Myocyte (in vitro differentiated cells): ENCODE data around the gene ATP6AP2. TPM values are rescaled to one million over a fixed set of nuclear protein-coding genes. Genes with fewer than 3 reads are reported as not detected.
"Not testable (repeated sequence)": the region's sequence is repeated elsewhere in the genome, so short reads cannot be mapped to it uniquely, and the experiment has no call there.

Source experiments
- DNase-seq: peaks from one replicate; pipeline ENCODE4 v3.0.0-alpha.2; 2012; ENCODE audit warnings: low read depth
- total RNA-seq: library from RNA; depleted of rRNA; stranded (reverse); fragments of >200 nt; gene quantifications from 2 replicates; pipeline ENCODE4 v1.2.3, GENCODE V29; 2014

The ATP6AP2 gene
- total RNA-seq, 1 donor from 2014 or later: 104 TPM

GRCh38 chrX:40573763-40574162 lies 7.0 kb upstream of the ATP6AP2 start:
- DNase-seq: no peak

- DNase-seq: not testable (repeated sequence)
Measured at GRCh38 chrX:40575411-40575810, 5.4 kb upstream of the ATP6AP2 start.

- DNase-seq: no peak
Measured at GRCh38 chrX:40576291-40576690, 4.5 kb upstream of the ATP6AP2 start.

GRCh38 chrX:40578039-40578695 lies 2.6 kb upstream of the ATP6AP2 start:
- no peak for DNase-seq

- no peak for DNase-seq
Measured at GRCh38 chrX:40579141-40579540, 1.6 kb upstream of the ATP6AP2 start.

- DNase-seq: no peak
Measured at GRCh38 chrX:40579900-40580536, 752 bp upstream of the ATP6AP2 start.

- no peak for DNase-seq
Measured at GRCh38 chrX:40581336-40581920, 658 bp downstream of the ATP6AP2 start.

- DNase-seq: not testable (repeated sequence)
Measured at GRCh38 chrX:40582178-40582577, 1.4 kb downstream of the ATP6AP2 start.

- DNase-seq: no peak
Measured at GRCh38 chrX:40582811-40583210, 2.0 kb downstream of the ATP6AP2 start.

GRCh38 chrX:40587623-40588022 lies 6.9 kb downstream of the ATP6AP2 start:
- DNase-seq: not testable (repeated sequence)

- not testable (repeated sequence) for DNase-seq
Measured at GRCh38 chrX:40589616-40590321, 9.0 kb downstream of the ATP6AP2 start.

- DNase-seq: no peak
Measured at GRCh38 chrX:40603446-40603845, 22.7 kb downstream of the ATP6AP2 start.

GRCh38 chrX:40607381-40607780 lies 26.6 kb downstream of the ATP6AP2 start:
- DNase-seq: no peak

- DNase-seq: no peak
Measured at GRCh38 chrX:40612511-40612910, 31.7 kb downstream of the ATP6AP2 start.

GRCh38 chrX:40615976-40616375 lies 35.2 kb downstream of the ATP6AP2 start:
- DNase-seq: no peak

GRCh38 chrX:40617566-40617965 lies 36.8 kb downstream of the ATP6AP2 start:
- no peak for DNase-seq

GRCh38 chrX:40622479-40623138 lies 41.8 kb downstream of the ATP6AP2 start:
- no peak for DNase-seq

GRCh38 chrX:40623139-40623536 lies 42.4 kb downstream of the ATP6AP2 start, which contains the start of gene MPC1L:
Gene MPC1L, plus strand, starts transcription at chrX:40623428. Its CDS starts 138 bp downstream, at chrX:40623566.
- DNase-seq: no peak

GRCh38 chrX:40623665-40624064 lies 42.9 kb downstream of the ATP6AP2 start:
- no peak for DNase-seq

- no peak for DNase-seq
Measured at GRCh38 chrX:40625294-40625693, 44.5 kb downstream of the ATP6AP2 start.

GRCh38 chrX:40628506-40628905 lies 47.7 kb downstream of the ATP6AP2 start:
- DNase-seq: no peak
